Chondrocyte (in vitro differentiated cells): ENCODE measurements around the gene NAA35. TPM values are rescaled to one million over a fixed set of nuclear protein-coding genes. Genes with fewer than 3 reads are reported as not detected.

Source experiments
- DNase-seq: peaks from one replicate; pipeline ENCODE4 v3.0.0; 2021; ENCODE audit warnings: mixed read lengths, low spot score
- H3K27ac Mint-ChIP-seq: one replicate; pipeline ENCODE4 v1.8.0; 2021; ENCODE audit warnings: mild to moderate bottlenecking, moderate library complexity, mixed read lengths; ENCODE audit not compliant: unreplicated experiment
- H3K27me3 Mint-ChIP-seq: 2 replicates; pipeline ENCODE4 v1.8.0; 2021; ENCODE audit warnings: low read depth, mixed read lengths
- H3K36me3 Mint-ChIP-seq: 2 replicates; pipeline ENCODE4 v1.8.0; 2021; ENCODE audit warnings: low read depth, mixed read lengths
- H3K4me1 Mint-ChIP-seq: 2 replicates; pipeline ENCODE4 v1.8.0; 2021; ENCODE audit warnings: low read depth, mild to moderate bottlenecking, mixed read lengths
- H3K4me3 Mint-ChIP-seq: one replicate; pipeline ENCODE4 v1.8.0; 2021; ENCODE audit warnings: mild to moderate bottlenecking, moderate library complexity, mixed read lengths; ENCODE audit not compliant: unreplicated experiment
- H3K9me3 Mint-ChIP-seq: 2 replicates; pipeline ENCODE4 v1.8.0; 2021; ENCODE audit warnings: low read depth, mixed read lengths
- total RNA-seq: library from RNA; stranded (reverse); gene quantifications from 3 replicates; pipeline ENCODE4 v1.2.1, GENCODE V29; 2021
- TF ChIP-seq, protein P1 (sequence below): fragments of 200-600 bp; sonication (generic); IDR thresholded peaks from 2 replicates; pipeline ENCODE4 v1.5.0; 2021; ENCODE audit warnings: antibody characterized with exemption, mild to moderate bottlenecking, moderate library complexity

NAA35 gene
- total RNA-seq, 1 donor from 2014 or later = 20.7 TPM

DNA sequence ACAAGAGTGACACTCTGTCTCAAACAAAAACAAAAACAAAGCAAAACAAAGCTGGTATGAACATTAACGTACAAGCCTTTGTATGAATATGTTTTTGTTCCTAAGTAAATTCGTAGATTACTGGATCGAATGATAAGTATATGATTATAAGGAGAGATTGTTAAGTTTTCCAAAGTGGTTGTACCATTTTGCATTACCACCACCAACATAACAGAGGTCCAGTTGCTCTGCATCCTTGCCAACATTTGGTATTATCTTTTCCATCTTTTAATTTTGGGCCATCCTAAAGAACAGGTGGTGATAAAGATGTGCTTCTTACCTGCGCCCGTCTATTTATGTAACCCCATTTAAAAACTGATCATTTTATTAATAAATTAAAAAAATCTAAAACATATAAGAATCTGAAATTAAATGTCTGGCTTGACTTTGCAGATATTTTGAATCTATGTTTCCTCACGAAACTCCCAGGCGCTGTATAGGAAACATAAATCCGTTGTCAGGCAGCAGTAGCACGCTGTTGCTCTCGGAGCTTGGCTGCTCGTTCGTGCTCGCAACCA, 593 bp upstream of the NAA35 start:
- DNase-seq = no peak
- Mint-ChIP-seq H3K4me1 (peaks cover 6% of the 10 kb centered on the region), H3K36me3 (peaks cover under 1% of the 10 kb centered on the region), H3K27me3 (no peaks in the 10 kb centered on the region), H3K27ac (peak overlapping the region; percentile 97), H3K4me3 (peak overlapping the region; percentile 87), H3K9me3 (peaks cover 2% of the 10 kb centered on the region)
- TF ChIP-seq, protein P1, sequence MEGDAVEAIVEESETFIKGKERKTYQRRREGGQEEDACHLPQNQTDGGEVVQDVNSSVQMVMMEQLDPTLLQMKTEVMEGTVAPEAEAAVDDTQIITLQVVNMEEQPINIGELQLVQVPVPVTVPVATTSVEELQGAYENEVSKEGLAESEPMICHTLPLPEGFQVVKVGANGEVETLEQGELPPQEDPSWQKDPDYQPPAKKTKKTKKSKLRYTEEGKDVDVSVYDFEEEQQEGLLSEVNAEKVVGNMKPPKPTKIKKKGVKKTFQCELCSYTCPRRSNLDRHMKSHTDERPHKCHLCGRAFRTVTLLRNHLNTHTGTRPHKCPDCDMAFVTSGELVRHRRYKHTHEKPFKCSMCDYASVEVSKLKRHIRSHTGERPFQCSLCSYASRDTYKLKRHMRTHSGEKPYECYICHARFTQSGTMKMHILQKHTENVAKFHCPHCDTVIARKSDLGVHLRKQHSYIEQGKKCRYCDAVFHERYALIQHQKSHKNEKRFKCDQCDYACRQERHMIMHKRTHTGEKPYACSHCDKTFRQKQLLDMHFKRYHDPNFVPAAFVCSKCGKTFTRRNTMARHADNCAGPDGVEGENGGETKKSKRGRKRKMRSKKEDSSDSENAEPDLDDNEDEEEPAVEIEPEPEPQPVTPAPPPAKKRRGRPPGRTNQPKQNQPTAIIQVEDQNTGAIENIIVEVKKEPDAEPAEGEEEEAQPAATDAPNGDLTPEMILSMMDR = no peak

DNA sequence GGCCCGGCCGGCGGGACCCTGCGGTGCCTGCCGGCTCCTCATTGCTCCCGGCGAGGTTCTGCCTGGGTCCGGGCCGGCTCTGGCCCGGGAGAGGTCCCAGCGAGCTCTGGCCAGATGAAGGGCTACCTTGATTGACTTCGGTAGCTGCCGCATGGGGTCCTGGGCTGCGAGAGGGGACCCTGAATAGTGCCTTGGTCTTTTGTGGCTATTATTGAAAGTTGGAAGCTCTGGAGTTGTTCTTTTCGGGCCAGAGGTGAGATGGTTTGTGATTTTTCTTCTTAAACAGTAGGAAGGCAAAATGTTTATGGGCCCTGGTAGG, 635 bp downstream of the NAA35 start:
- Mint-ChIP-seq H3K4me1 (peaks cover 6% of the 10 kb centered on the region), H3K9me3 (peaks cover 2% of the 10 kb centered on the region), H3K36me3 (peaks cover 5% of the 10 kb centered on the region), H3K27ac (peak overlapping the region; percentile 78), H3K4me3 (peak overlapping the region; percentile 87), H3K27me3 (no peaks in the 10 kb centered on the region)
- TF ChIP-seq, protein P1 = no peak
- DNase-seq = no peak

DNA sequence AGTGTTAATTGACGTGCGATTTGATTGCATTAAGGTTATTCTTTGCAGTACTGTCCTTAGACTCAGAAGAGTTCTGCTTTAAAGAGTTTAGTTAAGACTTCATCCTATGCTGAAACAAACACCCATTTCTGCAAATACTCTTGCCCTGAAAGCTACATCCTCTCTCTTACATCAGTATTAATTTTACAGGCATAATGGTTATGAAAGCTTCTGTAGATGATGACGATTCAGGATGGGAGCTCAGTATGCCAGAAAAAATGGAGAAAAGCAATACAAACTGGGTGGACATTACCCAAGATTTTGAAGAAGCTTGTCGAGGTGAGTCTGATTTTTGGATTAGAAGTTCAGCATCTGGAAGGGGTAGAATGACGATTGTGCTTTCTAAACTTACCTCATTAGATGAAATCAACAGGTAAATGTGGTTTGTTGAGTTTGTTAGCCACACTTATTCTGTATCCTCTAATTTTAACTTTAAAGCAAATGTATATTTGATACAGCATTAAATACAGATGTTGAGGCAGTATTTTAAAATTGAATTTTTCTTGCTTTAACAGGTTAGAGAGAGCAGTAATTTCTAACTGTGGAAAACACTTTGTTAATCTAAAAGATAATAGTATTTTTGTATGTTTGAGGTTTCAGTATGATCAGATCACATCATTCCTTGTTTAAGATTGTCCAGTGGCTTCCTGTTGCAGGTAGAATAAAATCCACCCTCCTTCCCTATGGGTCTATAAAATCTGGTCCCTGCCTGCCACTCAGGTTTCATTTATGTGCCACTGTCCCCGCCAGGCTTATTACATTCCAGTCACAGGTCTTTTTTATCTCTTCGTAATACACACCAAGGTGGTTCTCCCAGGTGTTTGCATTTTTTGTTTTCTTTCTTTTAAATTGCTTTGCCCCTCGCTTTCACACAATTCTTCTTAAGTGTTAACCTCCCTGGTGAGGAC, 1.3 kb downstream of the NAA35 start:
- Mint-ChIP-seq H3K4me3 (peak overlapping the region; percentile 87), H3K9me3 (peaks cover 2% of the 10 kb centered on the region), H3K27me3 (no peaks in the 10 kb centered on the region), H3K27ac (peak overlapping the region; percentile 78), H3K4me1 (peaks cover 6% of the 10 kb centered on the region), H3K36me3 (peaks cover 7% of the 10 kb centered on the region)
- DNase-seq = no peak
- TF ChIP-seq, protein P1 = no peak

DNA sequence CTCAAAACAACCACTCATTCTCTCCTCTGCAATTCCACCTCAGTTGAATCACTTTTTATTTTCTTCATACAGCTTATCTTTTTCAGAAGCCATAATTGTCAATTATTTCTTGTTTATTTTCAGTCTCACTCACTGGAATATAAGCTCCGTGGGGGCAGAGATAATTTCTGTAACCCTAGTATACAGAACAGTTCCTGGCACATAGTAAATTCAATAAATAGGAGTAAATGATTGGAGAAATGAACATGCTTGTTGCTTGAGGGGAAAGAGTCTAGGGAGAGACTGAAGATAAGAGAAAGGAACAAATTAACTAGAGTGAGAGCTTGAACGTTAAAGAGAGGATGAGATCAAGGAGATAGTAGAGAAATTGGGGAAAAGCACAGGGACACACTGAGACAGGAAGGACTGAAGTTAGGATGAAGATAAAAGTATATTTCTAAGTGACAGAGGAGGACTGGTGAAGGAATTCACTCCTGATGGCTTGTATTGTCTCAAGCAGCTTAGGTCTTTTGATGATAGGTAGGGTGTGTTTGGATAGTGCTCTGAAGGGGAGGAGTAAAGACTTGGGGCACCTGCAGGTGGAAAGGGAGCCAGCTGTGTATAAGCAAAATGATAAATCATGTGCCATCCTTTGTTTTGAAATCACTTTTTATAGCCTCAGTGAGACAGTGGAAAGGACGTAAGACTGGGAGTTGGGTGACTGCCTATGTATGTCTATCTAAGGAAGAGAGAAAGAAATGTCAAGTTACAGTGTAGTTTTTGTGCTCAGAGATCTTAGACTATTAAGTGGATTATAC, 2.2 kb downstream of the NAA35 start:
- peaks cover 6% of the 10 kb centered on the region for H3K4me1 Mint-ChIP-seq
- peaks cover 2% of the 10 kb centered on the region for H3K9me3 Mint-ChIP-seq
- H3K27ac Mint-ChIP-seq = no peak overlapping the region

More for the DNA sequence above, 2.2 kb downstream of the NAA35 start:
- TF ChIP-seq, protein P1 = no peak
- H3K27me3 Mint-ChIP-seq = no peaks in the 10 kb centered on the region
- H3K36me3 Mint-ChIP-seq = peaks cover 7% of the 10 kb centered on the region
- no peak for DNase-seq
- H3K4me3 Mint-ChIP-seq = no peak overlapping the region
